GM12872 (cell line): ENCODE measurements around the gene PRRC2B.

Experiments
- CTCF ChIP-seq: IDR thresholded peaks from 3 replicates; pipeline ENCODE4 v1.5.1; 2011; ENCODE audit warnings: low read depth, mild to moderate bottlenecking, low read length, moderate library complexity; ENCODE audit not compliant: insufficient read depth

PRRC2B gene

DNA sequence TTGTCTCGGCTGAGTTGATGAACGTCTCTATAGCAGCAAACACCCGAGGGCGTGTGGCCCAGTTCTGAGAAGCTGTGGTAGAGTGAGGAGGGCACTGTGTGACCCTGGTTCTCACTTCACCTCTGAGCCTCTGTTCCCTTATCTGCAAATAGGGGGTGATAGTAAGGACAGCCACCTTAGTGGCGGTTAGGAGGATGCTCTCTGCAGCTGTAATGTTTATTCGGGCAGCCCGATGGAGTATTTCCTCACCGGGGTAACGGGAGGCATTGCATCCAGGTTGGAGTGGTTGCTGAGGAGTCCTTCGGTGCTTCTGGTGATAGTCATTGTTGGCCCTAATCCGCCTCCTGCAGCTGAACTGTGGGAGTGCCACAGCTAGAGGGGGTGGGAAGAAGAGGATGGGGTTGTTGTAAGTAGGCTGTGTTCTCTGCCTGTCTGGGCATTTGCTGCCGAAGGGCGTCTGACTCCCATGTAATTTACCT is 13.9 kb downstream of the PRRC2B start:
- 0 out of 3 replicates have a peak, but pooled peaks have one; percentile 6 for TF ChIP-seq CTCF

DNA sequence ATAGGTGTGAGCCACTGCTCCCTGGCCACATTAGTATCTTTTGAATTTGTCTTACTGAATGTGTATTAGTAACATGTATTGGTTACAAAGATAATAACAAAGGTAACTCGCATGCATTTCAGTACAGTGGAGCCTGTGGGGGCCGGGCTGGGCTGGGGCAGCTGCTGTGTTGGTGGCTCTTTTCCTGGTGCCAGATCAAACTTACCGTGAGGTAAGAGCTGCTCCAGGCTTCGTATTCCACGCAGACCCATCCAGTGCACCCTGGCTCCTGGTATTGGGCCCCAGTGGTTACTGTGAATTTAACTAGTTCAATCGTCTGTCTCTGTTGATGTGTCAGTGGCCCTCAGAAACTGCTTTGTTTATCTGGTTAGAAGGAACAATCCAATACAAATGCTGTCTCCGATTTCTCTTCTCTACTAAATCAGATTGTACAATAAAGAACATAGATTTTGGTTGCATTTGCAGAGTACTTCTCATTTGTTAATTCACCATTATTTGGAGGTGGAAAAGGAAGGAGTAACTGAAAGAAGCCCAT is 15.6 kb downstream of the PRRC2B start:
- TF ChIP-seq CTCF = no peak

GRCh38 chr9:131410044-131410491 is 16.2 kb downstream of the PRRC2B start:
- no peak for TF ChIP-seq CTCF

GRCh38 chr9:131411719-131412681 is 18.1 kb downstream of the PRRC2B start:
- TF ChIP-seq CTCF = no peak

- no peak for TF ChIP-seq CTCF
Observed at GRCh38 chr9:131416509-131416908, 22.6 kb downstream of the PRRC2B start.

DNA sequence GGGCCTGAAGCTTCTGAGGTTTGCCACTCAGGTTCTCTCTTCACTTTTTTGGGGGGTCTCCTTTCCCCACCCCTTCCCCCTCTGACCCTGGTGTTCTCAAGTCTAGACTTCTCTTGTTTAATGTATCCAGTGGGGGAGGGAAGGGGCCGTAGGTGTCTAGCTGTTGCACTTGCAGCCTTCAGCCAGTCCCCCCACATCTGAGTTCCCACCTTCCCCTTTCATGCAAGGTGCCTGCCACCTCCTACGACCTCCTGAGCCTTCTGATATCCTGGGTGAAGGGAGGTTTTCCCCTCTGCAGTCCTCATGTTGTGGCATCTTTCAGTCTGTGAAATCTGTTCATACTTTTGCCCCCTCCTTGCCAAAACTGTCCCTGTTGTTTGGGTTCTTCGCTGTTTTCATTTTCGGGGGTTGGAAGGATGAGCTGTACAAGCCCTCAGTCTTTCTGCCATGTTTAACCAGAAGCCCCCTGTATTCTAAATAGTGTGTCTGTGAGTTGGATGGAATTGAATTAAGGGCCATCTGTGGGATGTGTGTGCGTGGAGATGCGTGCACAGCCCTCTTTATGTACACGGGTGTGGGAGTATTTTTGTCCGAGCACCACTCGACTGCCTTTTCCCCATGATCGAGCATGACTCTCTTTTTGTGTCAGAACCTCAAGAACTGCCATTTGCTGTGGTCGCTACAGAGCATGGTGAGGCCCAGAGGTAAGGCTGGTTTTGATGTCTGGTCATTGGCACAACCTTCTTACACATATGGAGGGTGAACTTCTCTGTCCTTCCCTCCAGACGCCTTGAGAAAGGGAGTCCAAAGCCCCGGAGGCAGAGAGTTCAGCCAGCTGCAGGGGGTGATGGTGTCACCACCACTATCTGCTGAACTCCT is 23.6 kb downstream of the PRRC2B start:
- no peak for TF ChIP-seq CTCF
